Limb (tissue), 2 donors: Measurements from ENCODE around the gene ESRP2.
A peak's percentile ranks its signal among the peaks of the same experiment; 100 is the strongest.

Experiments used
- DNase-seq, 2 donors: peaks; one replicate each; pipeline ENCODE4 v3.0.0-alpha.2; 2016; ENCODE audit errors: extremely low spot score in 2 of 2

The ESRP2 gene

GRCh38 chr16:68219725-68220351, 16.1 kb downstream of the ESRP2 start:
- no peak for DNase-seq

GRCh38 chr16:68217506-68217905, 18.4 kb downstream of the ESRP2 start:
- DNase-seq, result no peak

GRCh38 chr16:68216240-68216639, 19.7 kb downstream of the ESRP2 start:
- no peak for DNase-seq

GRCh38 chr16:68215302-68215701, 20.6 kb downstream of the ESRP2 start:
- no peak for DNase-seq

- DNase-seq, result no peak
These were observed 21.2 kb downstream of the ESRP2 start for GRCh38 chr16:68214726-68215125.

GRCh38 chr16:68206245-68206644, 29.7 kb downstream of the ESRP2 start:
- no peak for DNase-seq

- peak in 1 of 2 donors; percentile 13 for DNase-seq
These were observed 33.8 kb downstream of the ESRP2 start for GRCh38 chr16:68202091-68202519.

- no peak for DNase-seq
These were observed 35.7 kb downstream of the ESRP2 start for GRCh38 chr16:68200088-68200783.

GRCh38 chr16:68197250-68197649, 38.7 kb downstream of the ESRP2 start:
- no peak for DNase-seq

GRCh38 chr16:68194251-68194650, 41.7 kb downstream of the ESRP2 start:
- no peak for DNase-seq

- no peak for DNase-seq
These were observed 45.0 kb downstream of the ESRP2 start for GRCh38 chr16:68190736-68191510.

GRCh38 chr16:68190081-68190480, 45.8 kb downstream of the ESRP2 start:
- DNase-seq, result no peak

GRCh38 chr16:68188170-68188569, 47.8 kb downstream of the ESRP2 start:
- no peak for DNase-seq

GRCh38 chr16:68187505-68187904, 48.4 kb downstream of the ESRP2 start:
- DNase-seq, result no peak

- no peak for DNase-seq
These were observed 49.0 kb downstream of the ESRP2 start for GRCh38 chr16:68186877-68187276.

- no peak for DNase-seq
These were observed 52.9 kb downstream of the ESRP2 start for GRCh38 chr16:68183046-68183445.

GRCh38 chr16:68179855-68180254, 56.1 kb downstream of the ESRP2 start:
- no peak for DNase-seq

- no peak for DNase-seq
These were observed 56.6 kb downstream of the ESRP2 start for GRCh38 chr16:68179196-68179795.
